RPMI8226 (cell line): Measurements from ENCODE around the gene UVSSA.
"Not testable (repeated sequence)": the region's sequence is repeated elsewhere in the genome, so short reads cannot be mapped to it uniquely, and the experiment has no call there.

Source experiments
- DNase-seq: peaks from one replicate; pipeline ENCODE4 v3.0.0-alpha.2; 2015

UVSSA gene

DNA sequence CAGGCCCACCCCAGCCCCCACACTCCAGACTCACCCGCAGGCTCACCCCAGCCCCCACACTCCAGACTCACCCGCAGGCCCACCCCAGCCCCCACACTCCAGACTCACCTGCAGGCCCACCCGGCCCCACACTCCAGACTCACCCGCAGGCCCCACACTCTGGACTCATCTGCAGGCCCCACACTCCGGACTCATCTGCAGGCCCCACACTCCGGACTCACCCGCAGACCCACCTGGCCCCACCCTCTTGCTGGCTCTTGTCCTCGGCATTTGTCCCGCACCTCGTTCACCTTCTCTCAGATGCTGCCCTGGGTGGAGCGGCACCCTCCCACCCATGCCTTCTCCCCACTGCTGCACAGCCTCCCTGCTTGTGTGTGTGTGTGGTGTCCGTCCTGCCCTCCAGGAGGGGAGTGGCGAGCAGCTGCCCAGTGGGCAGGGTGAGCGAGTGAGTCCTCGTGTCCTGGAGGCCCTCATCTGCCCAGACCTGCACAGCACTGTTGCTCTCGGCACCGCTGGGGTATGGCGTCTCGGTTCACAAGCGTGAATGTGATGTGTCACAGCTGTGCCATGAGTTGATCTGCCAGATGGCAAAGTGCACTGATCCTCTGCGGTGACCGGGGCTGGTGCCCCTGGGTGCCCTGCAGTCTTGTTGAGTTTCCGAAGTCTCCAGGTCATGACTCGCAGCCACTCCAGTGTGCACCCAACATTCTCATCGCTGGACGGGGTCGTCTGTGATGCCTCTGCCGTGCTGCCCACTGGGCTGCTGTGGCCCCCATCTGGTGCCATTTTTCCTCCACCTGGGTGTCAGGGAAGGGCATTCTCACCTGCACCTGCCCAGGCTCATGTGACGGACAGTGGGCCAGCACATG lies 29.6 kb upstream of the UVSSA start:
- no peak for DNase-seq

DNA sequence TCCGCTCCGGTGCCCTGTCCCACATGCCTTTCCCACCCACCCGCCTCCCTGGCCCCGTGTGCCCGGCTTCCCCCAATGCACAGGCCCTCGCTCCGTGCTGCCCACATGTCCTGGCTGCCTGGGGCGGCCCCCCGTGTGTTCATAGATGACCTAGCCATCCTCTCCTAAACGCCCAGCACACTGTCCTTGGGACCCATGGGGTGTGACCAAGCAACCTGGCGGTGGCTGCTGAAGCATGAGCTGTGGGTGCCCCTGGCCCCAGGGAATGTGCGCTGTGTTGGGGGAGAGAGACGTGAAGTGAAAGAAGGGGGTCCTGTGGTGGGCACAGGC lies 29.0 kb upstream of the UVSSA start:
- no peak for DNase-seq

DNA sequence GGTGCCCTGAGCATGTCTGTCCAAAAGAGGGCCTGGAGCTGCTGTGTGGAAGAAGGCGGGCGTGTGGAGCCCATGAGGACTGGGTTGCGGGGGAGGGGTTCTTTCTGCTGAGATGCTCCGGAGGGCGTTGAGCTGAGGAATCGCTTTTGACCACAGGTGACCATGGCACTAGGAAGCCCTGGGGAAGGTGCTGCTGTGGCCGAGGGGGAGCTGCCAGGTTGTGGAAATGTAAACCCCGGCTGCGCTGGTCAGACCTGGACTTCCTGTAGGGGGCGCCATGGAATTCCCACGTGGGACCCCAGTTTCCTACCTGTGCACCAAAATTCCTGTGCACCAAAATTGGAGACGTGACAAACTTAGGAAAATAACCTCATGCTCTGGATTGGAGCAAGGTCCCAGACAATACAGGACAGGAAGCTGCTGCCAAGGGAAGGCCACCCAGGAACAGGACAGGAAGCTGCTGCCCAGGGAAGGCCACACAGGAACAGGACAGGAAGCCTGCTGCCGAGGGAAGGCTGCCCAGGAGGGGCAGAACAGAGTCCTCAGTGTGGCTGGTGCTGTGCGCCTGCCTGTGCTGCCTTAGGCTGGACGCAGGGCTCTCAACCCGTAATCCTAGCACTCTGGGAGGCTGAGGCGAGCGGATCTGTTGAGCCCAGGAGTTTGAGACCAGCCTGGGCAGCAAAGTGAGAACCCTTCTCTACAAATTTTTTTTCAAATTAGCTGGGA lies 28.4 kb upstream of the UVSSA start:
- no peak for DNase-seq

DNA sequence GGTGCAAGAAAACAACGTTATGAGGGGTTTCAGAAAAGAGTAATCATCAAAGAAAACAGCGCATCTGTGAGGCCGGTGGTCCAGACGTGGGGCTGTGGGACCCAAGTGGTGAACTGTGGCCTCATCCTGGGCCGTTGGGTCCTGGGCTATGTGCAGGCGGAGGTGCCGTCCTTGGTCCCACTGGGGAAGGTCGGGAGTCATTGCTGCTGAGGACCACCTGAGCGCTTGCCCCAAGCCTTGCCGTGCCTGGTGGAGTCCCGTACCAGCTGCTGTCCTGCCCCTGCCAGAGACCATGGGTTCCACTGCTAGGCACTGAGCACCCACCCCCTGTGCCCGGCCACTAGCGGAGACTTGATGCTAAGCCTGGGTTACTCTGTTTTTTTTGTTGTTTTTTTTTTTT lies 25.5 kb upstream of the UVSSA start:
- no peak for DNase-seq

DNA sequence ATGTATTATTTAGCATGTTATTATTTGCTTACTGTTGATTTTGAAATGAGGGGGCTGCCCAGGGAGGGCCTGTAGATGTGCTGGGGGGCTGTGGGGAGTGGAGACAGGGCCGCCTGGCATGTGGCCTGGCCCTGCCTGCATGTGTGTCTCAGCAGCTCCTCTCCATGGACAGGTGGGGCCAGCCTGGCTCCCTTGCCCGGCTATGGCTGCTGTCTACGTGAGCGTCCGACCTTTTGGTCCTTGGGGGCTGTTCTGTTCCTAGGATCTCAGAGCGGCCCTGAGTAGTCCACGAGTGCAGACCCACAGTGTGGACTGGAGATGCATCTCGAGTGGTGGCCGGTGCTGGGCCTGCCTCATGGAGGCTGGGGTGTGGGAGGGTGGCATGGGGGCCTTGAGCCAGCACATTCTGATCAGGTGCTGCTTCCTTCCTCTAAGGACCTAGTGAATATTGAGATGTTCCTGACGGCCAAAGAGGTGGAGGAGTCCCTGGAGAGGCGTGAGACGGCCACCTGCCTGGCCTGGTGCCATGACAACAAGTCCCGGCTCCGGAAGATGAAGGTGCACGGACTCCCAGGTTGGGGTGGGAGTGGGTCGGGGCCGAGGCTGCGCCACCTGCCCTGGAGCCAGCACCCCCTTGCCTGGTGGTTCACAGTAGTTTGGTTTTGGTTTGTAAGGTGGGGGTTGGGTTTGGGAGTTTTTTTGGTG lies 24.9 kb upstream of the UVSSA start:
- no peak for DNase-seq

DNA sequence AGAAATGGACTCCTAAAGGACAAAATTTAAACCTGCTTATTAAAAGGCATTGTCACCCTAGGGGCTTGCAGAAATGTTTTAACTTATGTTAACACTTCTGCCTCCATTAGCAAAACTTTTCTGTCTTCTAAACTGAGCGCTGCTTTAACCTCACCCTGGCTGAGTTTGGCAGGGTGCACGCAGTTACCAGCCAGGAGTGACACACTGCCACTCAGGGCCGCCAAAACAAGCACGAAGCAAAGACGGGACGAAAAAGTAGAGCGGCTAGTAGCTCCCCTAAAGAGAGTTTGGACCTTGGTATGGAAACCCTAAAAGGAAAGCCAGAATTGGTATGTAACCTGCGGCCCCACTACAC lies 23.8 kb upstream of the UVSSA start:
- DNase-seq = no peak

DNA sequence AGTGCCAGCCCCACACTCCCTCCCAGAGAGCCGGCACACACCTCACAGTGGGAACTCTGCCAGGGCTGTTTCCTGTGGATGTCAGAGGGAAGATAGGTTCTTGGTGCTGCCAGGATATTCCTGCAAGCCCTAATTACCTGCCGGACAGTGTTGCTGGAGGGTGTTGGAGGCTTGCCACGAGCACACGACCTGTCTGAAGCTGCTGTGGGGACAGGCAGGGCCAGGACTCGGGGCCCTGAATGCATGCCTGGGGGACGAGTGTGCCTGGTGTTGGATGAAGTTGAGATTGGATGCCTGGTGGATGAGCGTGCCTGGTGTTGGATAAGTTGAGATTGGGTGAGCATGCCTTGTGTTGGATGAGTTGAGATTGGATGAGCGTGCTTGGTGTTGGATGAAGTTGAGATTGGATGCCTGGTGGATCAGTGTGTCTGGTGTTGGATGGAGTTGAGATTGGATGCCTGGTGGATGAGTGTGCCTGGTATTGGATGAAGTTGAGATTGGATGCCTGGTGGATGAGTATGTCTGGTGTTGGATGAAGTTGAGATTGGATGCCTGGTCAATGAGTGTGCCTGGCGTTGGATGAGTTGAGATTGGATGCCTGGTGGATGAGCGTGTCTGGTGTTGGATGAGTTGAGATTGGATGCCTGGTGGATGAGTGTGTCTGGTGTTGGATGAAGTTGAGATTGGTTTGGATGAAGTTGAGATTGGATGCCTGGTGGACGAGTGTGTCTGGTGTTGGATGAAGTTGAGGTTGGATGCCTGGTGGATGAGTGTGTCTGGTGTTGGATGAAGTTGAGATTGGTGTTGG lies 23.2 kb upstream of the UVSSA start:
- no peak for DNase-seq

DNA sequence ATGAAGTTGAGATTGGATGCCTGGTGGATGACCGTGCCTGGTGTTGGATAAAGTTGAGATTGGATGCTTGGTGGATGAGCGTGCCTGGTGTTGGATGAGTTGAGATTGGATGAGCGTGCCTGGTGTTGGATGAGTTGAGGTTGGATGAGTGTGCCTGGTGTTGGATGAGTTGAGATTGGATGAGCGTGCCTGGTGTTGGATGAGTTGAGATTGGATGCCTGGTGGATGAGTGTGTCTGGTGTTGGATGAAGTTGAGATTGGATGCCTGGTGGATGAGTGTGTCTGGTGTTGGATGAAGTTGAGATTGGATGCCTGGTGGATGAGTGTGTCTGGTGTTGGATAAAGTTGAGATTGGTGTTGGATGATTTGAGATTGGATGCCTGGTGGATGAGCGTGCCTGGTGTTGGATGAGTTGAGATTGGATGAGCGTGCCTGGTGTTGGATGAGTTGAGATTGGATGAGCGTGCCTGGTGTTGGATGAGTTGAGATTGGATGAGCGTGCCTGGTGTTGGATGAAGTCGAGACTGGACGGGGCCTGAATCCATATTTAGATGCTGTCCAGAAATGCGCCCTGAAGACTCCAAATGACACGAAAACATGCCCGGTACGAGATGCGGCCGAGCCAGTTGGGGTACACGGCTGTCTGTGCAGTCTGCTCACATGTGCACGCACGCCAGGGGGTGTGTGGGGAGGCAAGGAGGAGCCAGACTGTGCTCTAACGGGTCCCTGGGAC lies 22.4 kb upstream of the UVSSA start:
- not testable (repeated sequence) for DNase-seq

DNA sequence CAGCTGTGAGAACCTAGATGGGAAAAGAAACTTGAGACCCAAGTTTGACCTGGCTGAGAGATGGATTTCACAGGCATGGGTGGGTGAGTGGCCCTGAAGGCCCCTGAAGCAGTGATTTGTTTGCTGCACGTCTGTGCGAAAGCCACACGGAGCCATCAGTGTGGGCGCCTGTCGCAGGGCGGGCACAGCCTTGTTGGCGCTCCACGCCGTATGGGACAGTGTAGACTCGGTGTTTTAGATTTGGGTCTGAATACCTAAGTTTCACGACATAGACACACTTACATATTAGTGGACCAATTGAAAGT lies 21.9 kb upstream of the UVSSA start:
- no peak for DNase-seq

DNA sequence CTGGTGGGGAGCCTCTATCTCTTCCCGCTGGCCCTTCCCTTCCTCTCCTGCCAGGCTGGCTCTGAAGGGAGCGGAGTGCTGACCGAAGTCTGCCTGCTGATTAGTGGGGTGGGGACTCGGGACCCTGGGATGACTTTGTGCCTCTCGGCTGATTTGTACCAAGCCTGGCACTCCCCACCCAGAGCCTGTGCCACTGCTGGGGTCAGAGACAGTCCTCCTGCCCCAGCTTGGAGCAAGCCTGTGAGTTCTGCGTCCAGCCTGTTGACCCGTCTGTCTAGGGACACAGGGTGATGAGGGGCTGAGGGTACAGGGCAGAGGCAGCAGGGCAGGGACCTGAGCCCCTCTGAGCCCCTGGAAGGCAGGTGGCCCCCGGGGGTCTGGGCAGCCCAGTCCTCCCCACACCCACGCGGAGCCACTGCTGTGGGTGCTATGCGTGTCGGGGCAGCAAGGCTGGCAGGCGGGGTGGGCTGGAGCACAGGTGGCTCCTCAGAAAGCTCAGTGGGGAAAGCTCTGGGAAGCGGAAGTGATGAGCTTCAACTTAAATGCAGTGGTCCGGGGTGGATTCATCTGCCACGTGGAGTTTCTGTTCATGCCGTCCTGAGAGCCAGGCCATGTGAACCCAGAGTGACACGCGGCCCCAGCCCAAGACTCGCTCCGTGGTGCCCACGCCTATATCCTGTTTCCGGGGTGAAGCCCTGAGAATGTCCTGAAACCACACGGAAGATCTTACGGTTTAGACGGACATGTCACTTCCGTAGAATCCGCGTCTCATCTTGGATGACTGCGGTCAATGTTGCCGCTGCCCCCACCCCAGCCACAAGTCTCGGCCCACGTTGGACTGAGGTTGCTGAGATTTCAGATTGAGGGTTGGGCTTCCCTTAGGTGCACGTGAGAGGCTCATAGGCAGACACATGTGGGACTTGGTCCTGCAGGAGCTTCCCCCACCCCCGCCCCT lies 21.1 kb upstream of the UVSSA start:
- no peak for DNase-seq

DNA sequence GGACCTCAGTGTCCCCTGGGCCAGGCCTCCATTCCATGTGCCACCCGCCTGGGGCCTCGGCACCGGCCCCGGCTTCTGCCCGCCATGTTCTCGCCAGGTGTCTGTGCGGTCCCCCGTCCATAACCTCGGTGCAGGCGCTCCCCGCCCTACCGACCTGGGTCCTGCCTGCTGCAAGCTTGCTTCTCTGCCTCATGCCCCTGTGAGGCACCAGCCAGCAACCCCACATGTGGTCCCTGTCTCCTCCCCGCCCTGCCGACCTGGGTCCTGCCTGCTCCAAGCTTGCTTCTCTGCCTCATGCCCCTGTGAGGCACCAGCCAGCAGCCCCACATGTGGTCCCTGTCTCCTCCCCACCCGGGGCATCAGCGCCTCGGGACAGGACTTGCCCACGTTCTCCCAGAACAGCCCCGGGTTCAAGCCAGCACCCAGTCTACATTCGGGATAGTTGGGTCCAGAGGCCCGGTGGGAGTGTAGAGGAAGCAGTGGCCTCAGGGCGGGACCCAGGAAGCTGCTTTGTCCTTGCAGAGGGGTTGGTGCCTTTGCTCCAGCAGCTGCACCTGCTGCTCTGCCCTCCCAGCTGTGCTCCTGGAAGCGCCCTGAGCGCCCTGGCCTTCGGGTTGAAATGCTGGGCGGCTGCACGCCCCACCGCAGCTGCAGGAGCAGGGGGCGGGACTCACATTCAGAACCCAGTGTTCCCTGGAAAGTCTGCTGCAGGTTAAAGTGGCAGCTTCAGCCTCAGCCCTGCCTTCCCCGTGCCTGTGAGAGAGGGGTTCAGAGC lies 20.1 kb upstream of the UVSSA start:
- no peak for DNase-seq

DNA sequence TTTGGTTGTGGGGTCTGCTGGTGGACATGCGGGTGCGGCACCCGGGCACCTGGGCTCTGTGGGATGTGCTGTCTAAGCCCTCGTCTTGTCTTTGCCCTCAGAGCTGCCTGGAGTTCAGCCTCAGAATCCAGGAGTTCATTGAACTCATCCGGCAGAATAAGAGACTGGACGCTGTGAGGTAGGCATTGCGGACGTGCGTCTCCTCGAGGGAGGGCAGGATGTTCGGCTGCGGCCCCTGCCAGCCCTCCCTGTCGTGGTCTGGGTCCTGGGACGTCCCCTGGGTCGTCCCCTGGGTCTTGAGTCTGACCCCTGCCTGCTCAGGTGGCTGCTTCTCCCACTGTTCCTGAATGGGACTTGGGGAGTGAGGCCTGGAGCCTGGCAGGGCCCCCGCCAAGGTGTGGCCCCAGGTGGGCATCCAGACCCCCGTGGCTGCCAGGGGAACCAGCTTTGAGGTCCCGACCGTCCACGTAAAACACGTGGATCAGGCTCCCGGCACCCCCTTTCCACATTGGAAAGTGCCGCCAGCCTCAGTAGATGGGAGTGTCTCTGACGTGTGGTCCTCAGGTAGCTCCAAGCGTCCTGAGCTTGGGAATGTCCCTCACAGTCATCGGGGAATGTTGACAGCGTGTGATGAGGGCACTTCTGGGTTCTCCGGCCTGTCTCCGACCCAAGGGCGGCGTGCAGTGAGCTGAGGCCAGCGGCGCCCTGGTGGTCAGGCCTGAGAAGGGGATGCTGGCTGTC lies 19.3 kb upstream of the UVSSA start:
- DNase-seq = no peak

DNA sequence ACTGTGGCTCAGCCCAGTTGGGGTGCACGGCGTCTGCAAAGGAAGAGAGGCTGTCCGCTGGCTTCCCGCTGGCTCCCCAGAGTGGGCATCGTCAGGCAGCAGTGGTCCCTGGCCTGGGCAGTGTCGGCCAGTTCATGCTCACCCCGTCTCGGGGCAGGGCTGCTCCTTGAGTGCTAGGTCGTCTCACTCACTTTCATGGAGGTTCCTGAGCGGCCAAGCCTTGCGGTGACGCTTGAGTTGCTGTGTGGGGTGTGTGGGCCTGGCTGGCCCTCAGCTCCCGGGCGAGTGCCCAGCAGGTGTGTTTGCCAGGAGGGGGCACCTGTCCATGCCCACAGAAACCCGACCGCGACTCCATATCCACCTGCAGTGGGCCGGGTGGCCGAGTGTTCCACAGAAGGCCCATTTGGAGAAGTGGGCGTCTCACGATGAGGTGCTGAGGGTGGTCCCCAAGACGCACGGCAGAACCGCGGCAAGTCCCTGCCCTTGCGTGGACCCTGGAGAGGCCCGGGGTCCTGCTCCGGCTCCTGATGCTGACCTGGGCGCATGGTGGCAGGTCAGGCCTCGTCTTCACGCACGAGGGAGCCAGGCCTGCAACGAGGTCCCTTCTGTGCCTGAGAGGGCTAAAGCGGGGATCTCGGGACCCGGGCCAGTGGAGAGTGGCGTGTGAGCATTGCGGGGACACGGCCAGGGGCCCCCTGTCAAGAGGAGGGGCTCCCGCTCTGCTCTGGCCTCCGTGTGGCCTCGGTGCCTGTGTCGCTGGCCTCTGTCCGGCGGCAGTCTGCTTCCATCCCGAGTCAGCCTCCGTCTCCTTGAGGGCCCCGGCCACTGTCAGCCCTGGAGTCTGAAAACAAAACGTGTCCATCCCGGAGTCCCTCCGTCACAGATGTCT lies 18.5 kb upstream of the UVSSA start:
- DNase-seq = no peak

DNA sequence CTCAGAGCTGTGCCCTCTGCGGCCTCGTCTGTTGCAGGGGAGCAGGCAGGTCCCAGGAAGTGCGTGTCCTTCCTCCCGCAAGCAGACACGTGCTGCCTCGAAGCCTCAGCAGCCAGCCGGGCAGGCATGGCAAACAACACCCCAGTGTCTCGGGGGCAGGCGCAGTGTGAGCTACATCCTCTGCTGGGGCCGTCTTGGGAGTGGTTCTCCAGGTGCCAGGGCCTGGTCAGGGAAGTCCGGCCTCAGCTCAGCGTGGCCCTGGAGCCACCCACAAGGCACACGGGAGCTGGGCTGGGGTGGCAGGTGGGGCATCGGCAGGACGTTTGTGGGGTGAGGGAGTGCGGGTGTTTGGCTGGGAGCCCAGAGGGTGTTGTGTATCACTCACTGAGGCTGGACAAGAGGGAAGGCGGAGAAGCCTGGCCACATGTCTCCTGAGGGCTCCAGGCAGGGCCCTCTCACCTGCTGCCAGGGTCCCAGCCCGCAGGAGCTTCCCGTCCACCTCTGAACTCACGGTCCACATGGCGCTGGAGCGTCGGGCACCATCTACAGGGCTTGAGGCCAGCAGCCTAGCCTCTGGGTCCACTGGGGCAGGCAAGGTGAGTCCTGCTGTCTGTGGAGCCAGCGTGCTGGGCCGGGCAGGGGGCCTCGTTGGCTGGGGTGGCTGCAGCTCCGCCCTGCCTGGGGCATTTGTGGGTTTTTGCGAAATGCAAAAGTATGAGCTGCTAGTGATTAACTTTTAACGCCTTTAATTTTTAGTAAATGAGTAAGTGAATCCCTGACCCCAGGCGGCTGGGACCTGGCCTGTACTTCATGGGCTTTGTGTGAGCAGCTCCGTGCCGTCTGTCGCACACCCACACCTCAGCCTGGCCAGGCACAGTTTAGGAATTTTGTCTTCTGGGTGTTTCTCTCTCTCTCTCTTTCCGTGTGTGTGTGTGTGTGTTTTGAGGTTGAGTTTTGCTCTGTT lies 17.3 kb upstream of the UVSSA start:
- no peak for DNase-seq

DNA sequence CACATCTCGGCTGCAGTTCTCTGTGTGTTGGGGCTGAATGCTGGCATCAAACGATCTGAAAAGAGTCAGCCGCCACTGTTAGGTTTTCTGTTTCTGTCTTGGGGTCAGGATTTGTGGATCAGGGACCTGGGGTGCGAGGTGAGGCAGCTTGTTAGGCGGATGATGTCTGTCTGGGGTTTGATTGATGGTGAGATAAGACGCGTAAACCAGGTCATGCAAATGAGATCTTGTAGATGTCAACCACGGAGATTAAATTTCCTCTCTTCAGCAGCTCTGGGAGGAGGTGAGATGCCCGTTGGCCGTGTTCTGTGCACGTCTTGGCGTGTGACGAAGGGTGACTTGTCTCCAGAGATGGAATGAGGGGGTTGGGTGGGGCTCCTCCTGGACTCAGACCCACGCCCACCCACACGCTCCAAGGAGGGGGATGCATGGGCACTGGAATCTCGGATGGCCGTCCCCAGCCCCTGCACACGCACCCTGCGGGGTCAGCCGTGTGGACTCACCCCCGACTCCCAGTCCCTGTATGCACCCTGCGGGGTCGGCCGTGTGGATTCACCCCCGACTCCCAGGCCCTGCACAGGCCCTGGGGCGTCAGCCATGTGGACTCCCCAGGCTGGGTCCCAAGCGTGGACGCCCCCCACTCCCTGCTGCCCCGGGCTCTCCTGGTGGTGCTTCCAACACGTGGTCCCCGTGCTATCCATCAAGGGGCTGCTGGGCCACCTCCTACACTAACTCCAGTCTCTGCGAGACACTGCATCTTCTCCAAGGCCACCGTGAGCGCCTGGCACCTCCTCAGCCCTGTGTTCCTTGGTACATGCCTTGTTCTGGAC lies 16.0 kb upstream of the UVSSA start:
- DNase-seq = no peak

DNA sequence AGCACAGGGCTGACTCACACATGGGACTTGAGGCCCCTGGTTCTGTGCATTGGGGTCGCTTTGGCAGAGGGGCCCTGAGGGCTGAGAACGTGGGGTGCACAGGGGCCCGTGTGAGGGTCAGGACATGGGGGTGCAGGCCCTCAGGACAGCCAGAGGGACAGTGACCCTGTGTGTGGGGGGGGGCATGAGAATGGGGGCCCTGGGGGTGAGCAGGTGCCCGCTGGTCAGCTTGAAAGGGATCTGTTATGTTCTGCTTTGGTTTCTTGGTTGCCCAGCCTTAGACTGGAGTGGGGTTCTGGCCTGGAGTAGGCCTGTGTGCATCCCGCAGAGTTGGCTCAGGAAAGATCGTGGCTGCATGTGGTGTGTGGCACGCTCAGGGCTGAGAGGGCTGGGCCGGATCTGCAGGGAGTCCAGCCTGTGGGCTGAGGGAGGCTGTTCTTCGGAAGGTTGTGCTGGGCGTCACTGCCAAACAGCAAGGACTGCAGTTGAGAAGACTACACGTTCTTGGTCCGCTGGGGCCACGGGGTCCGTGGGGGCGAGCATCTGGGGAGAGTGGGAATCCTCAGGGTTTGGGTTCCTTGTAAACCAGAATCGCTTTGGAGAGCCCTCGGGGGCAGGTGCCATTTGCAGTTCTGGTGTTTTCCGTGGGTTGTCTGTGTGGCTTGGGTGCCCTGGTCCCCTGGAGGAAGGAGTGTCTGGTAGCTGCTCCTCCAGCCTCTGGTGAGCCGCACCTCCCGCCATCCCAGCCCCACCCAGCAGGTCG lies 15.2 kb upstream of the UVSSA start:
- DNase-seq = no peak
